ENCODE measurements around the gene RFX8.
"Not testable (repeated sequence)": the region's sequence is repeated elsewhere in the genome, so short reads cannot be mapped to it uniquely, and the experiment has no call there.

The RFX8 gene

DNA sequence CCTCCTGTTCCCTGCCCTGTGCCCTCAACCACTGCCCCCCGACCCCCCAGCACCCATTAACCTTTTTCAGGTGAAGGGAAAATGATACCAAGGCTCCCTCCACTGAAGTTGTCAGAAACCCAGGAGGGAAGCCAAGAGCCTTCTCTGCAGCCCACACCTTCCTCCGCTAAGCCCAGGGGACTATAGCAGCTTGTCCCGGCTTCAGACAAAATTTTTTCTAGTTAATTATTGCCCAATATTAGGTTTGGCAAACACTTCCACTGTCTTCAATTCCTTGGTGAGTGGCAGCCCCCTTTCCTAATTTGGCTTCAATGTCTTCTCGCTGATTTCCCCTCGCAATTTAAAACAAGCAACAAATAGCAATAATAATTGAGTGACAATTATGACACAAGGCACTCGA is 23.9 kb downstream of the RFX8 start:
- no peak overlapping the region for H3K9ac ChIP-seq (ENCODE audit: low read length in 5 of 5)
- H3K9me3 ChIP-seq (ENCODE audit: control insufficient read depth in 5 of 5, low read length in 5 of 5): no peaks in the 10 kb centered on the region
- no peaks in the 10 kb centered on the region for H3K36me3 ChIP-seq (ENCODE audit: control insufficient read depth in 5 of 5, insufficient read depth in 5 of 5, low read length in 5 of 5)
- no peak overlapping the region for H3K4me3 ChIP-seq (ENCODE audit: low read depth in 1 of 5, low read length in 5 of 5)
- H3K27ac ChIP-seq (ENCODE audit: low read depth, low read length): no peak overlapping the region
- no peaks in the 10 kb centered on the region for H3K4me1 ChIP-seq (ENCODE audit: control insufficient read depth in 5 of 5, insufficient read depth in 5 of 5, low read length in 5 of 5)
- H3K27me3 ChIP-seq (ENCODE audit: control insufficient read depth in 5 of 5, insufficient read depth in 4 of 5, low read length in 5 of 5): no peaks in the 10 kb centered on the region

DNA sequence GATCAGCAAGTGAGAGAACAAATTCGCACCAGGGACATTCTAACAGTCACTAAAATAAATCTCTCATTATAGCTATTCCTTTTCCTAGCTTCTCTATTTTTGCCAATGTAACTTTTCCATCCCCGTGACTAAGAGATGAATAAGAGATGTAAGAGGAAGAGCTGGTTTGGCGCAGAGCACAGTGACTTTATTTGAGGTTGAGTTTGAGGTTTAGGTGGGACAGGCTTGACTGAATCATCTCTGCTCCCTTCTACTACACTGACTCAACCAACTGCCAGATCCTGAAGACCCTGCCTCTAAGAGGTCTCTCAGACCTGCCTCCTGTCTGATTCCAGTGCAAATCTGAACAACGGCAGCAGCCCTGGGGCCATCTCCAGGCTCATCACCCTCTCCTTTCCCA is 28.0 kb downstream of the RFX8 start:
- Histone ChIP-seq H3K4me1 (ENCODE audit: control insufficient read depth in 5 of 5, insufficient read depth in 5 of 5, low read length in 5 of 5) (no peaks in the 10 kb centered on the region), H3K4me3 (ENCODE audit: low read depth in 1 of 5, low read length in 5 of 5) (no peak overlapping the region), H3K36me3 (ENCODE audit: control insufficient read depth in 5 of 5, insufficient read depth in 5 of 5, low read length in 5 of 5) (no peaks in the 10 kb centered on the region), H3K27me3 (ENCODE audit: control insufficient read depth in 5 of 5, insufficient read depth in 4 of 5, low read length in 5 of 5) (peaks cover 0 to 4% (median 0%) of the 10 kb centered on the region in 5 donors), H3K9ac (ENCODE audit: low read length in 5 of 5) (no peak overlapping the region), H3K27ac (ENCODE audit: low read depth, low read length) (no peak overlapping the region), H3K9me3 (ENCODE audit: control insufficient read depth in 5 of 5, low read length in 5 of 5) (peaks cover 0 to 5% (median 0%) of the 10 kb centered on the region in 5 donors)

DNA sequence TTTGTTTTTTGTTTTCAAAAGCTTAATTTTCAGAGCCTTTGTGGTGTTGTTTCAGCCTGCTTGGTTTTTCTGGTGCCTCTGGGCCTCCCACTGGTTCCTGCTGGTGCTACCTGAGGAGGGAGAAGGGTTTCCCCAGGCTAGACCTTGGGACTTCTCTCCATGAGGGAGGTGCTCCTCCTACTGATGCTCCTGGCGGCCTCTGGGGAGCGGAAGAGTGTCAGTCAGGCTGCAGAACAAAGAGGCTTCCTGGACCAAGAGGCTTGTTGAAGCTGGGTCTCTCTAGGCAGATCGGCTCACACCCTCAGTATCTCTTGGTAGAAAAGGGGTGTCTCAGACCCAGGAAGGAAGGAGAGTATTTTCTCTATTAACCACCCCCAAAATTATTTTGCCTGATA is 32.2 kb downstream of the RFX8 start:
- Histone ChIP-seq H3K9me3 (ENCODE audit: control insufficient read depth in 5 of 5, low read length in 5 of 5) (peaks cover 0 to 5% (median 0%) of the 10 kb centered on the region in 5 donors), H3K4me1 (ENCODE audit: control insufficient read depth in 5 of 5, insufficient read depth in 5 of 5, low read length in 5 of 5) (peaks cover 0 to 3% (median 0%) of the 10 kb centered on the region in 5 donors), H3K4me3 (ENCODE audit: low read depth in 1 of 5, low read length in 5 of 5) (no peak overlapping the region), H3K36me3 (ENCODE audit: control insufficient read depth in 5 of 5, insufficient read depth in 5 of 5, low read length in 5 of 5) (no peaks in the 10 kb centered on the region), H3K27me3 (ENCODE audit: control insufficient read depth in 5 of 5, insufficient read depth in 4 of 5, low read length in 5 of 5) (peaks cover 0 to 4% (median 0%) of the 10 kb centered on the region in 5 donors), H3K9ac (ENCODE audit: low read length in 5 of 5) (no peak overlapping the region), H3K27ac (ENCODE audit: low read depth, low read length) (no peak overlapping the region)

DNA sequence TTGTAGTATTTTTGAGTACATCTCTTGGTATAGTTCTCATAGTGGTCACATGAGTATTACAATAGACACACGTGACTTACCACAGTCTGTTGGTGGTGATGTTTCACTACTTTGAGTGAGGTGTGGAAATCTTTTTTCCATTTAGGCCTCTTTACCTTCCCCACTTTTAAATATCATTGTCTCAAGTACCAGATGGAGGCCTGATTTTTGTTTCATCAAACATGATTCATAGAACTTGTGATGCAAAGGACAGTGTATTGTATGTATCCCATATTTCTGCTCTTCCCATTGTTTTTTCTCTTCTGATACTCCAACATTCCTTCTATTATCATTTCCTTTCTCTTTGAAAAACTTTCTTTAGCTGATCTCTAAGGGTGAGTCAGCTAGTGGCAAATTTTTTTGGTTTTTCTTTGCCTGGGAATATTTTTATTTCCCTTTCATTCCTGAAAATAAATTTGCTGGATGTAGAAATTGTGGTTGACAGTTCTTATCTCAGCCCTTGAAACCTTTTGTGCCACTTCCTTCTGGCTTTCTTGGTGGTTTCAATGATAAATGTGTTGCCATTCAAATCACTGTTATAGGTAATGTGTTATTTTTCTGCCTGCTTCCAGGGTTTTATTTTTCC is 32.8 kb downstream of the RFX8 start:
- H3K9me3 ChIP-seq (ENCODE audit: control insufficient read depth in 5 of 5, low read length in 5 of 5): peaks cover 0 to 5% (median 0%) of the 10 kb centered on the region in 5 donors
- H3K27me3 ChIP-seq (ENCODE audit: control insufficient read depth in 5 of 5, insufficient read depth in 4 of 5, low read length in 5 of 5): peaks cover 0 to 4% (median 0%) of the 10 kb centered on the region in 5 donors
- no peaks in the 10 kb centered on the region for H3K36me3 ChIP-seq (ENCODE audit: control insufficient read depth in 5 of 5, insufficient read depth in 5 of 5, low read length in 5 of 5)
- no peak overlapping the region for H3K9ac ChIP-seq (ENCODE audit: low read length in 5 of 5)
- no peak overlapping the region for H3K27ac ChIP-seq (ENCODE audit: low read depth, low read length)
- H3K4me3 ChIP-seq (ENCODE audit: low read depth in 1 of 5, low read length in 5 of 5): no peak overlapping the region
- H3K4me1 ChIP-seq (ENCODE audit: control insufficient read depth in 5 of 5, insufficient read depth in 5 of 5, low read length in 5 of 5): peaks cover 0 to 3% (median 0%) of the 10 kb centered on the region in 5 donors

DNA sequence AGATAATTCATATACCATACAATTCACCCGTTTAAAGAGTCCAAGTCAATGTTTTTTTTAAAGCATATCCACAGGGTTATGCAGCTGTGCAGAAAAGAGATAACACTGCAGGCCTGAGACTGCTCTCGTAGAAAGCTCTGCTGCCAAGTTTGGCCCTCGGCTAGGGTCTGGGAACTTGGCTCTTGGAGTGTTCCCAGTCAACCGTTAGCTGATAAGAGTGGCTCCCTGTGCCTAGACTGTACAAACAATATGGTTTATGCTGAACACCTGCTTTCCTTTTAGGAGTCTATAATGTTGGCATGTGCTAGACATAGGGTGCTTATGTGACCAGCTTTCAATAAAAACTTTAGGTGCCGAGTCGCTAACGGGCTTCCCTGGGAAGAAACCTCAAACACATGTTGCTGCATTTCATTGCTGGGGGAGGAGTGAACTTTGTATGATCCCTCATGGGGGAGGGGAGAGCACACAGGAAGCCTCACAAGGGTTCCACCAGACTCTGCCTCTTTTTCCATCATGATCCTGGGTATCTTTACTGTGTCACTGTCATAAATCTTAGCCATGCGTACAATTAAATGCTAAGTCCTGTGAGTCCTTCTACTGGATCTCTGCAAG is 34.7 kb downstream of the RFX8 start:
- H3K36me3 ChIP-seq (ENCODE audit: control insufficient read depth in 5 of 5, insufficient read depth in 5 of 5, low read length in 5 of 5): no peaks in the 10 kb centered on the region
- H3K4me1 ChIP-seq (ENCODE audit: control insufficient read depth in 5 of 5, insufficient read depth in 5 of 5, low read length in 5 of 5): peaks cover 0 to 7% (median 4%) of the 10 kb centered on the region in 5 donors
- peaks cover 0 to 6% (median 0%) of the 10 kb centered on the region in 5 donors for H3K27me3 ChIP-seq (ENCODE audit: control insufficient read depth in 5 of 5, insufficient read depth in 4 of 5, low read length in 5 of 5)
- H3K9me3 ChIP-seq (ENCODE audit: control insufficient read depth in 5 of 5, low read length in 5 of 5): peaks cover 0 to 5% (median 0%) of the 10 kb centered on the region in 5 donors
- H3K4me3 ChIP-seq (ENCODE audit: low read depth in 1 of 5, low read length in 5 of 5): no peak overlapping the region
- H3K27ac ChIP-seq (ENCODE audit: low read depth, low read length): no peak overlapping the region
- H3K9ac ChIP-seq (ENCODE audit: low read length in 5 of 5): no peak overlapping the region

DNA sequence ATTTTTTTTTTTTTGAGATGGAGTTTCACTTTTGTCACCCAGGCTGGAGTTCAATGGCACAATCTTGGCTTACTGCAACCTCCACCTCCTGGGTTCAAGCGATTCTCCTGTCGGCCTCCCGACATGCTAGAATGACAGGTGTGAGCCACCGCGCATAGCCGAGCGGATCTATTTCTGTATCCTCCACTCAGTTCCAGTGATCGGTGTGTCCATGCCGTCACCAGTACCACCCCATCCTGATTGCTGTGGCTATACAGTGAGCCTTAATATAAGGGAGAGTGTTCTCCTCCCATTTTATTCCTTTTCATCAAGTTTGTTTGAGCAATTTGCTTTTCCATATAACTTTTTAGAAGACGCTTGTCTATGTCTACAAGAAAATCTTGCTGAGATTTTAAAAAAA is 35.2 kb downstream of the RFX8 start:
- Histone ChIP-seq H3K27me3 (ENCODE audit: control insufficient read depth in 5 of 5, insufficient read depth in 4 of 5, low read length in 5 of 5) (peaks cover 0 to 6% (median 0%) of the 10 kb centered on the region in 5 donors), H3K9me3 (ENCODE audit: control insufficient read depth in 5 of 5, low read length in 5 of 5) (peaks cover 0 to 5% (median 0%) of the 10 kb centered on the region in 5 donors), H3K4me1 (ENCODE audit: control insufficient read depth in 5 of 5, insufficient read depth in 5 of 5, low read length in 5 of 5) (peaks cover 0 to 12% (median 8%) of the 10 kb centered on the region in 5 donors), H3K9ac (ENCODE audit: low read length in 5 of 5) (no peak overlapping the region), H3K27ac (ENCODE audit: low read depth, low read length) (no peak overlapping the region), H3K4me3 (ENCODE audit: low read depth in 1 of 5, low read length in 5 of 5) (no peak overlapping the region), H3K36me3 (ENCODE audit: control insufficient read depth in 5 of 5, insufficient read depth in 5 of 5, low read length in 5 of 5) (no peaks in the 10 kb centered on the region)

DNA sequence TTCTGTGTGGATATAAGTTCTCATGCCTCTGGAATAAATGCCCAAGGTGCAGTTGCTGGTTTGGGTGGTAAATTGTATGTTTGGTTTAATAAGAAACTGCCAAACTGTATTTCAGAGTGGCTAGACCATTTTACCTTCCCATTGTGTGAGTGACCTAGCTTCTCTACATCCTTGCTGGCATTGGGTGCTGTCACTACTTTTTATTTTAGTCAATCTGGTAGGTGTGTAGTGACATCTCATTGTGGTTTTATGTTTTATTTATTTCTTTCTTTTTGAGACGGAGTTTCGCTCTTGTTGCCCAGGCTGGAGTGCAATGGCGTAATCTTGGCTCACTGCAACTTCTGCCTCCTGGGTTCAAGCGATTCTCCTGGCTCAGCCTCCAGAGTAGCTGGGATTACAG is 36.4 kb downstream of the RFX8 start:
- peaks cover 0 to 14% (median 8%) of the 10 kb centered on the region in 5 donors for H3K4me1 ChIP-seq (ENCODE audit: control insufficient read depth in 5 of 5, insufficient read depth in 5 of 5, low read length in 5 of 5)
- H3K27ac ChIP-seq (ENCODE audit: low read depth, low read length); H3K9ac ChIP-seq (ENCODE audit: low read length in 5 of 5); H3K9me3 ChIP-seq (ENCODE audit: control insufficient read depth in 5 of 5, low read length in 5 of 5); H3K27me3 ChIP-seq (ENCODE audit: control insufficient read depth in 5 of 5, insufficient read depth in 4 of 5, low read length in 5 of 5); H3K36me3 ChIP-seq (ENCODE audit: control insufficient read depth in 5 of 5, insufficient read depth in 5 of 5, low read length in 5 of 5); H3K4me3 ChIP-seq (ENCODE audit: low read depth in 1 of 5, low read length in 5 of 5): not testable (repeated sequence)

DNA sequence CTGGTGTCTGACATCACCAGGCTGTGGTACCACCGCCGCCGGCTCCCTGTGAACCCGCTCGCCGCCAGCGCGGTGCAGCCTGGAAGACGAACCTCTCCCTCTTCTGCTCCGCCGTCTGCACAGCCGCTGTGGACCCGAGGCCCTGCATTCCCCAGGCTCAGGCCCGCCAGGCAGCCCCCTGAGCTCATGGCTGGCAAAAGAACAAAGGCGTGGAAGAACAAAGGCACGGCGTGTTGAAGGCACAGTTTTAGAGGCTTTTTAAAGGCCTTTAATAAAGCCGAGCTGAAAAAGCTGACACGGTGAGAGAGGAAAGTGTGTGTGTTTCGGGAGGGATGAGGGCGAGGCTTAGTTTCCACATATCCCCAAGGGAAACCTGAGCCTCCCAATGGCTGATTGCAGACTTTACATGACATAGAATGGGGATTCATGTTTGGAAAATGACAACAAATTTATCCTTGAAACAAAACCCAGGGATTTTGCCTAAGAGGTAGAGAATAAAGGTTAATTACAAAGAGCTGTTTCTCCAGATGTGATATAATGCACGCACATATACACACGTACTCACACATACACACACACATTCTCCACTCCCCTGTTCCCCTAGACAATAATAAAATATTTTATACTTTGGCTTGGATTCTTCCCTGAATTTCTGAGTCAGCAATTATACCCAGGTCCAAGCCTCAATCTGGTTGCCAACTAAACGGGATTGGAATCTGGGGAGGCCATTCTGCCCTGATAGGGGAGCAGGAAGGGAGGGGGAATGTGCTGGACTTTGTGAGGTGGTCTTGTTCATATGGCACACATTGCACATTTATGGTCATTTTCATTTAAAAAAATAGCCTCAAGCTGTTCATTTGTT is 39.7 kb downstream of the RFX8 start:
- H3K4me3 ChIP-seq (ENCODE audit: low read depth in 1 of 5, low read length in 5 of 5): peak overlapping the region in 1 of 5 donors; percentile 29
- peaks cover 0 to 6% (median 0%) of the 10 kb centered on the region in 5 donors for H3K27me3 ChIP-seq (ENCODE audit: control insufficient read depth in 5 of 5, insufficient read depth in 4 of 5, low read length in 5 of 5)
- H3K36me3 ChIP-seq (ENCODE audit: control insufficient read depth in 5 of 5, insufficient read depth in 5 of 5, low read length in 5 of 5): no peaks in the 10 kb centered on the region
- no peaks in the 10 kb centered on the region for H3K9me3 ChIP-seq (ENCODE audit: control insufficient read depth in 5 of 5, low read length in 5 of 5)
- H3K4me1 ChIP-seq (ENCODE audit: control insufficient read depth in 5 of 5, insufficient read depth in 5 of 5, low read length in 5 of 5): peaks cover 0 to 14% (median 7%) of the 10 kb centered on the region in 5 donors
- no peak overlapping the region for H3K9ac ChIP-seq (ENCODE audit: low read length in 5 of 5)
- H3K27ac ChIP-seq (ENCODE audit: low read depth, low read length): no peak overlapping the region

DNA sequence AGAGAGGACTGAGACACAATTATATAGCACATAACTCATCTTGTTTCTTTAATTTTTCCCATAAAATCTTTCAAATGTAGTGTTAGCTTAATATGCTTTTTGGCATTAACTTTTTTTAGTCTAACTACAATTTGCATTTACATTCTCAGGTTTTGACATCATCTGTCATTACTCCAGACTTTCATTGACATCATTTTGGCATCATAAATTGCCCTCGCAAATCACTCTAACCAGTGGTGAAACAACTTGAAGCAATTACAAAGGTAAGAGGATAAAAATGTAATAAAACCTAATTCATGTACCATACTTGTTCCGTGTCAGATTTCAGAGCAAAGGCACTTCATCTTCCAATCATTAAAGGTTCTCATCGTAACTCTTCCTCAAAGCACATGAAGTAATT is 41.4 kb downstream of the RFX8 start:
- H3K4me1 ChIP-seq (ENCODE audit: control insufficient read depth in 5 of 5, insufficient read depth in 5 of 5, low read length in 5 of 5): peaks cover 0 to 14% (median 7%) of the 10 kb centered on the region in 5 donors
- H3K4me3 ChIP-seq (ENCODE audit: low read depth in 1 of 5, low read length in 5 of 5): no peak overlapping the region
- H3K36me3 ChIP-seq (ENCODE audit: control insufficient read depth in 5 of 5, insufficient read depth in 5 of 5, low read length in 5 of 5): no peaks in the 10 kb centered on the region

More for the DNA sequence above, 41.4 kb downstream of the RFX8 start:
- Histone ChIP-seq H3K9me3 (ENCODE audit: control insufficient read depth in 5 of 5, low read length in 5 of 5) (no peaks in the 10 kb centered on the region), H3K27ac (ENCODE audit: low read depth, low read length) (peak overlapping the region; percentile 41), H3K27me3 (ENCODE audit: control insufficient read depth in 5 of 5, insufficient read depth in 4 of 5, low read length in 5 of 5) (peaks cover 0 to 6% (median 0%) of the 10 kb centered on the region in 5 donors), H3K9ac (ENCODE audit: low read length in 5 of 5) (no peak overlapping the region)
